HCT116 (cell line): Measurements from ENCODE around the gene EYA2. TPM values are rescaled to one million over a fixed set of nuclear protein-coding genes. Genes with fewer than 3 reads are reported as not detected.

ENCODE experiments used
- ATAC-seq: fragments of 200-7000 bp; cut with Tn5 transposase; 2 replicates; pipeline ENCODE4 v1.9.1; 2020; ENCODE audit warnings: mild to moderate bottlenecking, moderate library complexity
- BruUV-seq: library from RNA; stranded (reverse); fragments of 400-500 nt; replicated peaks from 2 replicates; lab custom pipeline; 2021; lab: Mats Ljungman, UMichigan
- CTCF ChIA-PET: fragments of 300-600 bp; sonication (Branson Sonifier 250); formaldehyde crosslinking; loops from one replicate; lab custom pipeline; 2021; ENCODE audit warnings: antibody characterized with exemption; lab: Charles Lee
- POLR2A ChIA-PET: fragments of 300-600, 350-600 bp; sonication (Branson Sonifier 250); formaldehyde crosslinking; loops from one replicate; lab custom pipeline; 2021; ENCODE audit warnings: antibody characterized with exemption; lab: Charles Lee
- RAD21 ChIA-PET, 2 experiments: fragments of 300-600 bp; sonication (Branson Sonifier 250); formaldehyde crosslinking; loops; one replicate each; lab custom pipeline; 2023; ENCODE audit warnings: low total read pairs in 2 of 2; ENCODE audit not compliant: uncharacterized antibody in 2 of 2, unreplicated experiment in 2 of 2, low non-redundant PET in 1 of 2; lab: Charles Lee
- DNase-seq: peaks from one replicate; pipeline ENCODE4 v3.0.0-alpha.2; 2010; ENCODE audit warnings: low read depth, low spot score
- H2AFZ ChIP-seq: fragments of 200-600 bp; shearing (Covaris generic), sonication (generic); 2 replicates; pipeline ENCODE4 v1.6.1; 2017; ENCODE audit warnings: low read depth, mixed run types, mixed read lengths, antibody characterized with exemption, low read length; ENCODE audit not compliant: poor library complexity, severe bottlenecking
- H3K27ac ChIP-seq: 2 replicates; pipeline ENCODE4 v1.5.1; 2012; ENCODE audit warnings: low read depth, low read length
- H3K27me3 ChIP-seq: fragments of 200-600 bp; sonication (generic); 2 replicates; pipeline ENCODE4 v1.6.1; 2016; ENCODE audit warnings: mixed run types, low read length, mixed read lengths; ENCODE audit not compliant: insufficient read depth
- H3K36me3 ChIP-seq, 2 experiments: fragments of 200-500 bp in 1 of 2; fragments of 200-600 bp in 1 of 2; sonication (Bioruptor generic) in 1 of 2; sonication (generic) in 1 of 2; 2 replicates each; pipeline versions ENCODE4 v1.5.1 to v1.6.1; 2014 to 2016; ENCODE audit warnings: low read length in 2 of 2, inconsistent platforms in 1 of 2, mixed read lengths in 1 of 2, mixed run types in 1 of 2; ENCODE audit not compliant: insufficient read depth in 2 of 2, control insufficient read depth in 1 of 2
- H3K4me1 ChIP-seq, 2 experiments: fragments of 200-600 bp in 1 of 2; sonication (generic) in 1 of 2; 2 replicates each; pipeline versions ENCODE4 v1.5.1 to v1.6.1; 2012 to 2017; ENCODE audit warnings: low read length in 2 of 2, inconsistent platforms in 1 of 2, mild to moderate bottlenecking in 1 of 2, mixed read lengths in 1 of 2, mixed run types in 1 of 2, moderate library complexity in 1 of 2; ENCODE audit not compliant: insufficient read depth in 2 of 2, control insufficient read depth in 1 of 2
- H3K4me2 ChIP-seq: fragments of 200-600 bp; sonication (generic); 2 replicates; pipeline ENCODE4 v1.6.1; 2017; ENCODE audit warnings: mixed run types, low read length, mixed read lengths
- H3K4me3 ChIP-seq, 2 experiments: fragments of 200-600 bp in 1 of 2; sonication (generic) in 1 of 2; replicated peaks in 1 of 2; 2 replicates each; pipeline ENCODE4 v1.5.1; 2011 to 2016; ENCODE audit warnings: low read length in 2 of 2, control low read depth in 1 of 2, low read depth in 1 of 2, mild to moderate bottlenecking in 1 of 2, mixed read lengths in 1 of 2, mixed run types in 1 of 2
- H3K79me2 ChIP-seq: fragments of 200-600 bp; sonication (generic); 2 replicates; pipeline ENCODE4 v1.6.1; 2017; ENCODE audit warnings: mild to moderate bottlenecking, mixed run types, low read length, moderate library complexity, mixed read lengths; ENCODE audit not compliant: insufficient read depth
- H3K9ac ChIP-seq: fragments of 200-600 bp; sonication (generic); 2 replicates; pipeline ENCODE4 v1.6.1; 2016; ENCODE audit warnings: low read length, mixed read lengths
- H3K9me2 ChIP-seq: fragments of 200-600 bp; sonication (generic), shearing (Covaris generic); 2 replicates; pipeline ENCODE4 v1.6.1; 2017; ENCODE audit warnings: mixed run types, mild to moderate bottlenecking, moderate library complexity; ENCODE audit not compliant: insufficient read depth
- H3K9me3 ChIP-seq, 2 experiments: fragments of 200-500 bp in 1 of 2; fragments of 200-600 bp in 1 of 2; sonication (Bioruptor generic) in 1 of 2; sonication (generic) in 1 of 2; 2 replicates each; pipeline ENCODE4 v1.6.1; 2014 to 2017; ENCODE audit warnings: low read length in 2 of 2, mixed read lengths in 2 of 2, inconsistent platforms in 1 of 2, low read depth in 1 of 2, mild to moderate bottlenecking in 1 of 2, mixed run types in 1 of 2, moderate library complexity in 1 of 2; ENCODE audit not compliant: control insufficient read depth in 1 of 2, insufficient read depth in 1 of 2
- H4K20me1 ChIP-seq: fragments of 200-600 bp; sonication (generic), shearing (Covaris generic); 2 replicates; pipeline ENCODE4 v1.6.1; 2017; ENCODE audit warnings: mixed run types, mild to moderate bottlenecking, moderate library complexity; ENCODE audit not compliant: insufficient read depth
- CBX3 ChIP-seq: IDR thresholded peaks from 2 replicates; pipeline ENCODE4 v1.6.1; 2012; ENCODE audit warnings: low read depth
- CEBPB ChIP-seq: IDR thresholded peaks from 2 replicates; pipeline ENCODE4 v1.6.1; 2012; ENCODE audit warnings: low read depth
- EGR1 ChIP-seq: IDR thresholded peaks from 2 replicates; pipeline ENCODE4 v1.6.1; 2012; ENCODE audit warnings: low read depth
- ELF1 ChIP-seq: IDR thresholded peaks from 2 replicates; pipeline ENCODE4 v1.6.1; 2012; ENCODE audit warnings: low read depth, borderline replicate concordance
- EZH2phosphoT487 ChIP-seq: fragments of 200-600 bp; IDR thresholded peaks from 2 replicates; pipeline ENCODE4 v1.6.1; 2018; ENCODE audit warnings: antibody characterized with exemption, borderline replicate concordance
- FOSL1 ChIP-seq: IDR thresholded peaks from 2 replicates; pipeline ENCODE4 v1.6.1; 2012; ENCODE audit warnings: low read depth
- POLR2A ChIP-seq: IDR thresholded peaks from 2 replicates; pipeline ENCODE4 v1.7.0; 2011; ENCODE audit warnings: borderline replicate concordance; ENCODE audit not compliant: insufficient read depth, insufficient read length; ENCODE audit errors: extremely low read depth
- POLR2AphosphoS5 ChIP-seq: IDR thresholded peaks from 2 replicates; pipeline ENCODE4 v1.6.1; 2011; ENCODE audit warnings: mild to moderate bottlenecking, low read depth, low read length, moderate library complexity
- RAD21 ChIP-seq: IDR thresholded peaks from 2 replicates; pipeline ENCODE4 v1.6.1; 2012; ENCODE audit warnings: low read depth, mild to moderate bottlenecking
- SIN3A ChIP-seq: IDR thresholded peaks from 2 replicates; pipeline ENCODE4 v1.6.1; 2012; ENCODE audit warnings: low read depth
- SP1 ChIP-seq: IDR thresholded peaks from 2 replicates; pipeline ENCODE4 v1.6.1; 2012; ENCODE audit warnings: low read depth
- SRF ChIP-seq: IDR thresholded peaks from 2 replicates; pipeline ENCODE4 v1.6.1; 2012; ENCODE audit warnings: low read depth
- TCF7L2 ChIP-seq: IDR thresholded peaks from 2 replicates; pipeline ENCODE4 v1.7.0; 2011; ENCODE audit warnings: borderline replicate concordance, inconsistent platforms; ENCODE audit not compliant: insufficient read depth, insufficient read length; ENCODE audit errors: extremely low read depth
- YY1 ChIP-seq: IDR thresholded peaks from 2 replicates; pipeline ENCODE4 v1.6.1; 2011; ENCODE audit warnings: low read length, low read depth, moderate library complexity, mild to moderate bottlenecking; ENCODE audit not compliant: insufficient replicate concordance; ENCODE audit errors: extremely low read depth
- intact Hi-C: fragments of 100-400 bp; cut with micrococcal nuclease; formaldehyde crosslinking; loops from 2 replicates; pipeline ENCODE4 v1.10.0; 2022
- total RNA-seq: library from RNA; stranded (reverse); gene quantifications from one replicate; pipeline ENCODE4 v1.2.1, GENCODE V29; 2021; ENCODE audit not compliant: unreplicated experiment
- TF ChIP-seq, protein P1 (sequence below), 3 experiments: fragments of 200-600 bp in 1 of 3; sonication (generic) in 1 of 3; IDR thresholded peaks in 2 of 3; conservative IDR thresholded peaks in 1 of 3; 2 replicates each; pipeline ENCODE4 v1.5.1; 2012 to 2017; ENCODE audit warnings: low read depth in 2 of 3, low read length in 2 of 3, antibody characterized with exemption in 1 of 3, borderline replicate concordance in 1 of 3, control low read depth in 1 of 3, mild to moderate bottlenecking in 1 of 3, mixed read lengths in 1 of 3, mixed run types in 1 of 3, moderate library complexity in 1 of 3; ENCODE audit not compliant: insufficient read depth in 1 of 3
- TF ChIP-seq, protein P2 (sequence below): IDR thresholded peaks from 2 replicates; pipeline ENCODE4 v1.6.1; 2011; ENCODE audit warnings: mild to moderate bottlenecking, low read length, moderate library complexity; ENCODE audit not compliant: insufficient replicate concordance; ENCODE audit errors: extremely low read depth
- TF ChIP-seq, protein P3 (sequence below): IDR thresholded peaks from 2 replicates; pipeline ENCODE4 v1.6.1; 2012

EYA2 gene
- total RNA-seq, 1 experiment from 2014 or later: not detected

DNA sequence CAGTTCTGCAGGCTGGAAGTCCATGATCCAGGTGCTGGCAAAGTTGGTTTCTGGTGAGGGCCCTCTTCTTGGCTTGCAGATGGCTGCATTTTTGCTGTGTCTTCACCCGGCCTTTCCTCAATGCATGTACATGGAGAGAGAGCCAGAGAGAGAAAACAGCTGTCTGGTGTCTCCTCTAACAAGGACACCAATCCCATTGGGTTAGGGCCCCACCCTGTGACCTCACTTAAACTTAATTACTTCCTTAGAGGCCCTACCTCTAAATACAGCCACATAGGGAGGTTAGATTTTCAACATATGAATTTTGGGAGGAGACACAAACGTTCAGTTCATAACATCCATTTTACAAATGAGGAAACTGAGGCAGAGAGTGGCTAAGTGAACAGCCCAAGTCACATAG lies 259.4 kb downstream of the EYA2 start:
- no peaks in the 10 kb centered on the region for H3K27me3 ChIP-seq
- no peak for DNase-seq
- CTCF ChIA-PET: no interaction called here
- H2AFZ ChIP-seq: no peak overlapping the region
- ATAC-seq: no peak
- H3K36me3 ChIP-seq: no peaks in the 10 kb centered on the region
- no peak overlapping the region for H3K4me3 ChIP-seq
- no peak overlapping the region for H3K4me2 ChIP-seq
- no TSS peak for BruUV-seq
- intact Hi-C loops: no loop called here
- H3K27ac ChIP-seq: no peak overlapping the region
- H3K4me1 ChIP-seq: peaks cover 2 to 5% of the 10 kb centered on the region in 2 experiments; a peak in 3 of 4 replicates
- no peak overlapping the region for H3K9ac ChIP-seq
- H3K9me2 ChIP-seq: no peaks in the 10 kb centered on the region
- POLR2A ChIA-PET: no interaction called here
- no peaks in the 10 kb centered on the region for H3K9me3 ChIP-seq
- TF ChIP-seq SRF (no peak), TCF7L2 (no peak), EZH2phosphoT487 (no peak), ELF1 (no peak), CEBPB (no peak), POLR2A (no peak), EGR1 (no peak), CBX3 (no peak), SP1 (no peak), FOSL1 (no peak), RAD21 (no peak), POLR2AphosphoS5 (no peak), SIN3A (no peak), YY1 (no peak)
- TF ChIP-seq, protein P1, sequence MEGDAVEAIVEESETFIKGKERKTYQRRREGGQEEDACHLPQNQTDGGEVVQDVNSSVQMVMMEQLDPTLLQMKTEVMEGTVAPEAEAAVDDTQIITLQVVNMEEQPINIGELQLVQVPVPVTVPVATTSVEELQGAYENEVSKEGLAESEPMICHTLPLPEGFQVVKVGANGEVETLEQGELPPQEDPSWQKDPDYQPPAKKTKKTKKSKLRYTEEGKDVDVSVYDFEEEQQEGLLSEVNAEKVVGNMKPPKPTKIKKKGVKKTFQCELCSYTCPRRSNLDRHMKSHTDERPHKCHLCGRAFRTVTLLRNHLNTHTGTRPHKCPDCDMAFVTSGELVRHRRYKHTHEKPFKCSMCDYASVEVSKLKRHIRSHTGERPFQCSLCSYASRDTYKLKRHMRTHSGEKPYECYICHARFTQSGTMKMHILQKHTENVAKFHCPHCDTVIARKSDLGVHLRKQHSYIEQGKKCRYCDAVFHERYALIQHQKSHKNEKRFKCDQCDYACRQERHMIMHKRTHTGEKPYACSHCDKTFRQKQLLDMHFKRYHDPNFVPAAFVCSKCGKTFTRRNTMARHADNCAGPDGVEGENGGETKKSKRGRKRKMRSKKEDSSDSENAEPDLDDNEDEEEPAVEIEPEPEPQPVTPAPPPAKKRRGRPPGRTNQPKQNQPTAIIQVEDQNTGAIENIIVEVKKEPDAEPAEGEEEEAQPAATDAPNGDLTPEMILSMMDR (IDR thresholded peaks at IDR 0.05 in 2 of 3, conservative IDR thresholded peaks at IDR 0.05 in 1 of 3; ENCODE audit: borderline replicate concordance in 1 of 3, insufficient read depth in 1 of 3, low read depth in 2 of 3, low read length in 2 of 3): no peak
- TF ChIP-seq, protein P2, sequence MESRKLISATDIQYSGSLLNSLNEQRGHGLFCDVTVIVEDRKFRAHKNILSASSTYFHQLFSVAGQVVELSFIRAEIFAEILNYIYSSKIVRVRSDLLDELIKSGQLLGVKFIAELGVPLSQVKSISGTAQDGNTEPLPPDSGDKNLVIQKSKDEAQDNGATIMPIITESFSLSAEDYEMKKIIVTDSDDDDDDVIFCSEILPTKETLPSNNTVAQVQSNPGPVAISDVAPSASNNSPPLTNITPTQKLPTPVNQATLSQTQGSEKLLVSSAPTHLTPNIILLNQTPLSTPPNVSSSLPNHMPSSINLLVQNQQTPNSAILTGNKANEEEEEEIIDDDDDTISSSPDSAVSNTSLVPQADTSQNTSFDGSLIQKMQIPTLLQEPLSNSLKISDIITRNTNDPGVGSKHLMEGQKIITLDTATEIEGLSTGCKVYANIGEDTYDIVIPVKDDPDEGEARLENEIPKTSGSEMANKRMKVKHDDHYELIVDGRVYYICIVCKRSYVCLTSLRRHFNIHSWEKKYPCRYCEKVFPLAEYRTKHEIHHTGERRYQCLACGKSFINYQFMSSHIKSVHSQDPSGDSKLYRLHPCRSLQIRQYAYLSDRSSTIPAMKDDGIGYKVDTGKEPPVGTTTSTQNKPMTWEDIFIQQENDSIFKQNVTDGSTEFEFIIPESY: no peak
- TF ChIP-seq, protein P3, sequence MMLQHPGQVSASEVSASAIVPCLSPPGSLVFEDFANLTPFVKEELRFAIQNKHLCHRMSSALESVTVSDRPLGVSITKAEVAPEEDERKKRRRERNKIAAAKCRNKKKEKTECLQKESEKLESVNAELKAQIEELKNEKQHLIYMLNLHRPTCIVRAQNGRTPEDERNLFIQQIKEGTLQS: no peak
- RAD21 ChIA-PET: no interaction called here
- H4K20me1 ChIP-seq: no peaks in the 10 kb centered on the region
- H3K79me2 ChIP-seq: no peaks in the 10 kb centered on the region
